SH-SY5Y (cell line): ENCODE results near the gene LDB2.

ENCODE experiments used
- GATA2 ChIP-seq: IDR thresholded peaks from 2 replicates; pipeline ENCODE4 v1.6.1; 2011; ENCODE audit warnings: mild to moderate bottlenecking, low read depth, low read length
- GATA3 ChIP-seq: IDR thresholded peaks from 2 replicates; pipeline ENCODE4 v1.6.1; 2011; ENCODE audit warnings: low read depth, mild to moderate bottlenecking, low read length, moderate library complexity

- TF ChIP-seq GATA2, result no peak
- no peak for TF ChIP-seq GATA3
Measured at GRCh38 chr4:16819652-16820051, 78.8 kb downstream of the LDB2 start.
